Progenitor cell of endocrine pancreas (in vitro differentiated cells): ENCODE measurements around the gene DCTN3. TPM values are rescaled to one million over a fixed set of nuclear protein-coding genes. Genes with fewer than 3 reads are reported as not detected.

Source experiments
- DNase-seq: peaks from one replicate; pipeline ENCODE4 v3.0.0; 2021; ENCODE audit warnings: low spot score; ENCODE audit not compliant: unreplicated experiment
- H3K27ac Mint-ChIP-seq: 2 replicates; pipeline ENCODE4 v1.8.0; 2021; ENCODE audit warnings: mild to moderate bottlenecking, moderate library complexity, mixed read lengths
- H3K27me3 Mint-ChIP-seq: 2 replicates; pipeline ENCODE4 v1.8.0; 2021; ENCODE audit warnings: mixed read lengths
- H3K36me3 Mint-ChIP-seq: 2 replicates; pipeline ENCODE4 v1.8.0; 2022; ENCODE audit warnings: mixed read lengths; ENCODE audit not compliant: insufficient read depth
- H3K4me1 Mint-ChIP-seq: 2 replicates; pipeline ENCODE4 v1.8.0; 2021; ENCODE audit warnings: low read depth, mixed read lengths
- H3K4me3 Mint-ChIP-seq: 2 replicates; pipeline ENCODE4 v1.8.0; 2021; ENCODE audit warnings: low read depth, mild to moderate bottlenecking, moderate library complexity, mixed read lengths
- H3K9me3 Mint-ChIP-seq: 2 replicates; pipeline ENCODE4 v1.8.0; 2021; ENCODE audit warnings: low read depth, mixed read lengths
- CTCF ChIP-seq: fragments of 200-600 bp; sonication (generic); IDR thresholded peaks from one replicate; pipeline ENCODE4 v1.5.0; 2021; ENCODE audit warnings: antibody characterized with exemption, mild to moderate bottlenecking; ENCODE audit not compliant: unreplicated experiment
- total RNA-seq: library from RNA; stranded (reverse); gene quantifications from 2 replicates; pipeline ENCODE4 v1.2.1, GENCODE V29; 2021

DCTN3 gene
- total RNA-seq, 1 donor from 2014 or later: 101 TPM

GRCh38 chr9:34564617-34565016, 55.7 kb downstream of the DCTN3 start:
- Mint-ChIP-seq H3K9me3 (peaks cover 2% of the 10 kb centered on the region), H3K27me3 (peaks cover 58% of the 10 kb centered on the region), H3K4me3 (no peak overlapping the region), H3K27ac (no peak overlapping the region), H3K4me1 (peaks cover 4% of the 10 kb centered on the region), H3K36me3 (no peaks in the 10 kb centered on the region)
- TF ChIP-seq CTCF: no peak
- no peak for DNase-seq

Other genes with a start within 250 kb of the DCTN3 start
- gene MYORG, start 243.6 kb downstream of the DCTN3 start, total RNA-seq: 8.8 and 9.2 TPM in 2 replicates
- gene FAM219A, start 161.9 kb downstream of the DCTN3 start, total RNA-seq: 17.5 and 19.2 TPM in 2 replicates
- gene DNAI1, start 161.7 kb downstream of the DCTN3 start, total RNA-seq: 1.2 and 3.5 TPM in 2 replicates
- gene ENHO, start 97.5 kb downstream of the DCTN3 start, total RNA-seq: 4.0 and 4.5 TPM in 2 replicates
- gene CNTFR, start 30.8 kb downstream of the DCTN3 start, total RNA-seq: 2.3 and 2.7 TPM in 2 replicates
- gene RPP25L, start 8.4 kb downstream of the DCTN3 start, total RNA-seq: 29.3 and 30.5 TPM in 2 replicates
- gene ARID3C, start 8.6 kb upstream of the DCTN3 start, total RNA-seq: 8.5 and 12.0 TPM in 2 replicates
- 62.1 and 64.6 TPM in 2 replicates for gene SIGMAR1, start 17.3 kb upstream of the DCTN3 start, total RNA-seq
- 82.5 and 85.6 TPM in 2 replicates for gene GALT, start 26.2 kb upstream of the DCTN3 start, total RNA-seq
- gene IL11RA, start 31.7 kb upstream of the DCTN3 start, total RNA-seq: 27.5 and 27.8 TPM in 2 replicates
- 0.67 and 1.6 TPM in 2 replicates for gene CCL27, start 42.2 kb upstream of the DCTN3 start, total RNA-seq
- 0.53 TPM in 1 of 2 replicates, not detected in the other for gene CCL19, start 70.8 kb upstream of the DCTN3 start, total RNA-seq
- gene CCL21, start 89.6 kb upstream of the DCTN3 start, total RNA-seq: not detected in 2 replicates